ENCODE results near the gene SSTR4.

SSTR4 gene

GRCh38 chr20:23084845-23085365, 49.8 kb downstream of the SSTR4 start:
- Mint-ChIP-seq H3K27ac (no peak overlapping the region), H3K9me3 (no peaks in the 10 kb centered on the region), H3K4me3 (no peak overlapping the region), H3K36me3 (ENCODE audit: low read depth) (no peaks in the 10 kb centered on the region), H3K4me1 (peaks cover 11% of the 10 kb centered on the region), H3K27me3 (ENCODE audit: low read depth) (peaks cover 34% of the 10 kb centered on the region)
- no peak for TF ChIP-seq CTCF (IDR thresholded peaks at IDR 0.05; ENCODE audit: unreplicated experiment in 3 of 3)

GRCh38 chr20:23085436-23086055, 50.4 kb downstream of the SSTR4 start:
- peaks cover 39% of the 10 kb centered on the region for H3K27me3 Mint-ChIP-seq (ENCODE audit: low read depth)
- peaks cover 15% of the 10 kb centered on the region for H3K4me1 Mint-ChIP-seq
- no peak for TF ChIP-seq CTCF (IDR thresholded peaks at IDR 0.05; ENCODE audit: unreplicated experiment in 3 of 3)
- H3K36me3 Mint-ChIP-seq (ENCODE audit: low read depth) = no peaks in the 10 kb centered on the region
- no peak overlapping the region for H3K4me3 Mint-ChIP-seq
- H3K9me3 Mint-ChIP-seq = no peaks in the 10 kb centered on the region
- H3K27ac Mint-ChIP-seq = no peak overlapping the region

- Mint-ChIP-seq H3K9me3 (no peaks in the 10 kb centered on the region), H3K27me3 (ENCODE audit: low read depth) (peaks cover 39% of the 10 kb centered on the region), H3K4me1 (peaks cover 16% of the 10 kb centered on the region), H3K36me3 (ENCODE audit: low read depth) (no peaks in the 10 kb centered on the region), H3K27ac (peak within 1 kb of the TSS; percentile 65 to 76 (median 68)), H3K4me3 (peak within 1 kb of the TSS in 2 of 3 experiments; percentile 32 to 41)
- no peak for TF ChIP-seq CTCF (IDR thresholded peaks at IDR 0.05; ENCODE audit: unreplicated experiment in 3 of 3)
These were observed 51.0 kb downstream of the SSTR4 start, which contains the start of gene CD93 for GRCh38 chr20:23086056-23086566. CD93 (minus strand) TSS chr20:23086324; CDS start chr20:23086192, 132 bp downstream.

GRCh38 chr20:23086931-23087411, 51.9 kb downstream of the SSTR4 start:
- H3K27me3 Mint-ChIP-seq (ENCODE audit: low read depth) = peaks cover 40% of the 10 kb centered on the region

GRCh38 chr20:23087587-23088251, 52.6 kb downstream of the SSTR4 start:
- Mint-ChIP-seq H3K9me3 (no peaks in the 10 kb centered on the region), H3K4me1 (peaks cover 26% of the 10 kb centered on the region), H3K36me3 (ENCODE audit: low read depth) (no peaks in the 10 kb centered on the region), H3K27me3 (ENCODE audit: low read depth) (peaks cover 39% of the 10 kb centered on the region), H3K4me3 (no peak overlapping the region), H3K27ac (no peak overlapping the region)
- no peak for TF ChIP-seq CTCF (IDR thresholded peaks at IDR 0.05; ENCODE audit: unreplicated experiment in 3 of 3)

More at GRCh38 chr20:23086931-23087411, 51.9 kb downstream of the SSTR4 start:
- no peak for TF ChIP-seq CTCF (IDR thresholded peaks at IDR 0.05; ENCODE audit: unreplicated experiment in 3 of 3)
- Mint-ChIP-seq H3K4me1 (peaks cover 19% of the 10 kb centered on the region), H3K9me3 (no peaks in the 10 kb centered on the region), H3K36me3 (ENCODE audit: low read depth) (no peaks in the 10 kb centered on the region), H3K27ac (peak overlapping the region; percentile 65 to 76 (median 68)), H3K4me3 (no peak overlapping the region)

Measured in nephron (organoid).